Measurements from ENCODE around the gene MKX.

Gene MKX

DNA sequence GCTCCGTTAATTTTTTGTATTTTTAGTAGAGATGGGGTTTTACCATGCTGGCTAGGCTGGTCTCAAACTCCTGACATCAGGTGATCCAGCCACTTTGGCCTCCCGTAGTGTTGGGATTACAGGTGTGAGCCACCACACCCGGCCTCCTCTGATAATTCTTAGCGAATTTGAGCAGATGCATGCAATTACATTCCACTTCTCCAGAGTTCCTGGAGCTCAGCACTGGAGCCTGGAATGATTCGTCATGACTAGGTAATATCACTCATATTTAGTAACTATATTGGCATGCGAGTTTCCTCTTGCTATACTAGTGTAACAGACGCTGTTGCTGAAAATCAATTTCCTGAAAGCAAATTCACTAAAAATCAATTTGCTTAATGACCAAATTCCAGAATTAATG lies 86.8 kb downstream of the MKX start:
- DNase-seq (ENCODE audit: low spot score in 2 of 2), result no peak
- Mint-ChIP-seq H3K4me3 (no peak overlapping the region), H3K27me3 (peaks cover 68% of the 10 kb centered on the region), H3K9me3 (no peaks in the 10 kb centered on the region), H3K4me1 (no peaks in the 10 kb centered on the region), H3K36me3 (ENCODE audit: insufficient read depth) (peaks cover 14% of the 10 kb centered on the region), H3K27ac (ENCODE audit: low read depth) (no peak overlapping the region)
- no peak for ATAC-seq (replicated peaks; ENCODE audit: extremely low read depth, poor library complexity, severe bottlenecking)

- DNase-seq (ENCODE audit: low spot score in 2 of 2) (no peak), ATAC-seq (replicated peaks; ENCODE audit: extremely low read depth, poor library complexity, severe bottlenecking) (no peak)
- H3K27me3 Mint-ChIP-seq, result peaks cover 45% of the 10 kb centered on the region
- H3K4me3 Mint-ChIP-seq, result no peak overlapping the region
- peak overlapping the region; percentile 85 for H3K27ac Mint-ChIP-seq (ENCODE audit: low read depth)
- H3K4me1 Mint-ChIP-seq, result peaks cover 8% of the 10 kb centered on the region
- H3K36me3 Mint-ChIP-seq (ENCODE audit: insufficient read depth), result peaks cover 14% of the 10 kb centered on the region
- H3K9me3 Mint-ChIP-seq, result no peaks in the 10 kb centered on the region
Measured at GRCh38 chr10:27655296-27655695, 90.3 kb downstream of the MKX start.

DNA sequence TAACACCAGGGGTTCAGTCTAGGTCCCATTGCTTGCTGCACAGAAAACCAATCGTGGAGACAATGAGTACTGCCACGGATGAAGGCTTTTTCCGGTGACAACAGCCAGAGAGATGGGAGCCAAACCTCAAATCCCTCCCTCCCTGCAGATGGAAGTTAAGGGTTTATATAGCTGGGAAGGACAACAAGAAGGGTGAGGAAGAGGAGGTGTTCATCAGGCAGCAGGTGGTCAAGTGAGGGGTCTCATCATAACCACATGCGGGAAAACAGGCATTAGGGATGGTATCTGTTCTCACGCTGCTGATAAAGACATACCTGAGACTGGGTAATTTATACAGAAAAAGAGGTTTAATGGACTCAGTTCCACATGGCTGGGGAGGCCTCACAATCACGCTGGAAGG lies 91.3 kb downstream of the MKX start:
- Mint-ChIP-seq H3K27me3 (peaks cover 45% of the 10 kb centered on the region), H3K27ac (ENCODE audit: low read depth) (no peak overlapping the region), H3K36me3 (ENCODE audit: insufficient read depth) (peaks cover 14% of the 10 kb centered on the region), H3K9me3 (no peaks in the 10 kb centered on the region), H3K4me1 (peaks cover 8% of the 10 kb centered on the region), H3K4me3 (no peak overlapping the region)
- ATAC-seq (replicated peaks; ENCODE audit: extremely low read depth, poor library complexity, severe bottlenecking) (no peak), DNase-seq (ENCODE audit: low spot score in 2 of 2) (no peak)

DNA sequence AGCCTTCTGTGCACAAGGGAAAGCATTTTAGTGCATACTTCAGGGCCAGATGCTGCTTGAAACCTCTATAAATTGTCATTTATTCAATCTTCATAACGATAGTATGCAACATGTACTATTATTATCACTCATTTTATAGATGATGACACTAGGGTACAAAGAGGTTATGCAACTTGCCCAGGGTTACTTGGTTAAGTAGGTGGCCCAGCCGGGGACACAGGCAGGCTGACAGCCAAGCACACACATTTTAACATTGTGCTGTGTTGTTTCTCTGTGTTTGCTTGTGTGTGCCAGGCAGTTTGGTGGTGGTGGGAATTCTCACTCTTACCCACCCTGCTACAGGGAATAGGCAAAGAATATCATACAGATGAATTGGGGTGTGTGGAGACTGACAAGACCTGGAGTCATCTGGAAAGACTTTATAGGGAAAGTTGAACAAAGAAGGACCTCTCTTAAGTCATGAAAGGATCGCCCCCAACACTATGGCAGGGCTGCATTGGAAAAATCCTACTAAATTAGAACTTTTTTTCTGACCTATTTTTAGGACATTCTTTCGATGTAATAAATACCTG lies 98.9 kb downstream of the MKX start:
- Mint-ChIP-seq H3K36me3 (ENCODE audit: insufficient read depth) (no peaks in the 10 kb centered on the region), H3K9me3 (peaks cover 5% of the 10 kb centered on the region), H3K4me3 (no peak overlapping the region), H3K4me1 (no peaks in the 10 kb centered on the region), H3K27ac (ENCODE audit: low read depth) (no peak overlapping the region), H3K27me3 (peaks cover 56% of the 10 kb centered on the region)
- ATAC-seq (replicated peaks; ENCODE audit: extremely low read depth, poor library complexity, severe bottlenecking) (no peak), DNase-seq (ENCODE audit: low spot score in 2 of 2) (no peak)

GRCh38 chr10:27646194-27646593 lies 99.4 kb downstream of the MKX start:
- Mint-ChIP-seq H3K9me3 (peaks cover 5% of the 10 kb centered on the region), H3K36me3 (ENCODE audit: insufficient read depth) (no peaks in the 10 kb centered on the region), H3K27ac (ENCODE audit: low read depth) (no peak overlapping the region), H3K4me1 (no peaks in the 10 kb centered on the region), H3K27me3 (peaks cover 56% of the 10 kb centered on the region), H3K4me3 (no peak overlapping the region)
- no peak for DNase-seq (ENCODE audit: low spot score in 2 of 2)
- ATAC-seq (replicated peaks; ENCODE audit: extremely low read depth, poor library complexity, severe bottlenecking), result no peak

DNA sequence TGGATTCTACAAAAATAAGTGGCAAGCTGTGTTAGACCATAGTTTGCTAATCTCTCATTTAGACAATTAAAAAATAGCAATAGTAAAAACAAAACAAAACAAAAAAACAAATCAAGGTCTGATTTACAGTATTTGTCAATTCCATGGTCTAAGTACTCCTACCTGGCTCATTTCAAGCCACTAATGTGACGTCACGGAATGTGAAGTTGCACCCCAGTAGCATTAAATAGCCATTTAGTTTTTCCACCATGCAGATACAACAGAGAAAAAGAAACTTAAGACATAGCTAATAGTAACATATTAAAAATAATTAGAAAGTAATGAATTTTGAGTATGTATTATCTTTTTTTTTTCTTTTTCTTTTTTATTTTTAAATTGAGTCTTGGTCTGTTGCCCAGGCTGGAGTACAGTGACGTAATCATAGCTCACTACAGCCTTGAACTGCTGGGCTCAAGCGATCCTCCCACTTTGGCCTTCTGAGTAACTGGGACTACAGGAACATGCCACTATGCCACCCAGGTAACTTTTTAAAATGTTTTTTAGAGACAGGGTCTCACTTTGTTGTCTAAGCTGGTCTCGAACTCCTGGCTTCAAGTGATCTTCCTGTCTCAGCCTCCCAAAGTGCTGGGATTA lies 101.2 kb downstream of the MKX start:
- Mint-ChIP-seq H3K27ac (ENCODE audit: low read depth) (no peak overlapping the region), H3K9me3 (peaks cover 5% of the 10 kb centered on the region), H3K36me3 (ENCODE audit: insufficient read depth) (no peaks in the 10 kb centered on the region), H3K4me1 (no peaks in the 10 kb centered on the region), H3K27me3 (peaks cover 44% of the 10 kb centered on the region), H3K4me3 (no peak overlapping the region)
- no peak for ATAC-seq (replicated peaks; ENCODE audit: extremely low read depth, poor library complexity, severe bottlenecking)
- DNase-seq (ENCODE audit: low spot score in 2 of 2), result no peak

DNA sequence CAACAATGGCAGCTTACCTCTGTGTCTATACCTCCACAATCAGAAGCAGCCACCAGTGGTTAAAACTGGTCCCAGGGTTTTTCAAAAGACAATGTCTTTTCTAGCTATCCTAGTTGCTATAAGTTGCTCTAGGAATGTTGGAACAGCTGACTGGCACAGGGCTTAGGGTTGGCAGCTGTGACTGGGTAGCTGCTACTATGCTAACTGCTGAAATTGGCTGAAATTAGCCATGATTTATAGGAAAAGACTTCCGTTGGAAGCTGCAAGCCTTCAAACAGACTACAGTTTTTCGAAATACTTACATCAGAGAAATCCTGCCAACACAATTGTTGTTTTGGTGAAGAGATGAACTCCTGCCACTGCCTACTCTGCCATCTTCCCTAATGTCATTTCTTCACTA lies 102.3 kb downstream of the MKX start:
- peaks cover 5% of the 10 kb centered on the region for H3K9me3 Mint-ChIP-seq
- H3K27me3 Mint-ChIP-seq, result peaks cover 32% of the 10 kb centered on the region
- no peak overlapping the region for H3K4me3 Mint-ChIP-seq
- ATAC-seq (replicated peaks; ENCODE audit: extremely low read depth, poor library complexity, severe bottlenecking) (no peak), DNase-seq (ENCODE audit: low spot score in 2 of 2) (no peak)
- H3K27ac Mint-ChIP-seq (ENCODE audit: low read depth), result no peak overlapping the region
- no peaks in the 10 kb centered on the region for H3K36me3 Mint-ChIP-seq (ENCODE audit: insufficient read depth)
- H3K4me1 Mint-ChIP-seq, result no peaks in the 10 kb centered on the region

DNA sequence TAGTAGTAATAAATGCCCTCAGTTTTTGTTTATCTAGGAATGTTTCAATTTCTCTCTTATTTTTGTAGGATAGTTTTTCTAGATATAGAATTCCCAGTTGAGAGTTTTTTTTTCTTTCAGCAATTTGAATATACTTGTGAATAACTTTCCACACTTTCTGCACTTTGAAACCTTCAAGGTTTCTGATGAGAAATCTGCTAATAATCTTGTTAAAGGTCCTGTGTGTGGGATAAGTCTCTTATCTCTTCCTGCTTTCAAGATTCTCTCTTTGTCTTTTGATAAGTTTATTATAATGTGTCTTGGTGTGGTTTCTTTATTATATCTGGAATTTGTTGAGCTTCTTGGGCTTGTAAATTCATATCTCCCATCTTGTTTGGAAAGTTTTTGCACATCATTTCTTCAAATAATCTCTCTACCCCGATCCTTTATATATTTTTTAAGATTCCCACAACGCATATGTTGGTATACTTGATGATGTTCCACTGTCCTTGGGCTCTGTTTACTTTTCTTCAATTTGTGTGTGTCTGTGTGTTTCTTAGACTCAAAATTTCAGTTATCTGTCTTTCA lies 103.5 kb downstream of the MKX start:
- H3K9me3 Mint-ChIP-seq, result peaks cover 5% of the 10 kb centered on the region
- peaks cover 21% of the 10 kb centered on the region for H3K27me3 Mint-ChIP-seq
- DNase-seq (ENCODE audit: low spot score in 2 of 2), result no peak
- no peaks in the 10 kb centered on the region for H3K4me1 Mint-ChIP-seq
- no peak overlapping the region for H3K4me3 Mint-ChIP-seq
- no peaks in the 10 kb centered on the region for H3K36me3 Mint-ChIP-seq (ENCODE audit: insufficient read depth)
- ATAC-seq (replicated peaks; ENCODE audit: extremely low read depth, poor library complexity, severe bottlenecking), result no peak
- no peak overlapping the region for H3K27ac Mint-ChIP-seq (ENCODE audit: low read depth)

GRCh38 chr10:27638071-27638750 lies 107.4 kb downstream of the MKX start:
- Mint-ChIP-seq H3K4me1 (no peaks in the 10 kb centered on the region), H3K9me3 (peaks cover 5% of the 10 kb centered on the region), H3K4me3 (no peak overlapping the region), H3K27me3 (no peaks in the 10 kb centered on the region), H3K36me3 (ENCODE audit: insufficient read depth) (no peaks in the 10 kb centered on the region), H3K27ac (ENCODE audit: low read depth) (no peak overlapping the region)
- DNase-seq (ENCODE audit: low spot score in 2 of 2) (no peak), ATAC-seq (replicated peaks; ENCODE audit: extremely low read depth, poor library complexity, severe bottlenecking) (no peak)

DNA sequence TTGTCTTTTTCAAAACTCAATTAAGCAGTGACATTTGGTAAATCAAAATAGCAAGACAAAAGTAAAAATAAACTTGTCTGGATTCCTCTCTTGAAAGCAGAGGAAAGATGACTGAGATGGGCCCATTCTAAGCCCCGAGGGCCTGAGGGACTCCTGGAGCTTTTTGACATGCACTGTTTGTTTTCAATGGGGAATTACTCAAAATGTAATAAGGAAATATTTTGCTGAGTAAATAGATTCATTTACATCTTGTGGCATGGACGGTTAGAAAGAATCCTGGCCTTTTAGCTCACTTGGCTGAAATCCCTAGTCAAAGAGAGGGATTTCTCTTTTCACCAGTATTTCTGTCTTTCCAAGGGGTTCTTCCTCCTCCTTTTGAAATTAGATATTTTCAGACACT lies 108.0 kb downstream of the MKX start:
- peaks cover 5% of the 10 kb centered on the region for H3K9me3 Mint-ChIP-seq
- H3K4me1 Mint-ChIP-seq, result no peaks in the 10 kb centered on the region
- H3K4me3 Mint-ChIP-seq, result no peak overlapping the region
- DNase-seq (ENCODE audit: low spot score in 2 of 2), result no peak
- H3K27me3 Mint-ChIP-seq, result no peaks in the 10 kb centered on the region
- ATAC-seq (replicated peaks; ENCODE audit: extremely low read depth, poor library complexity, severe bottlenecking), result no peak
- H3K36me3 Mint-ChIP-seq (ENCODE audit: insufficient read depth), result no peaks in the 10 kb centered on the region
- H3K27ac Mint-ChIP-seq (ENCODE audit: low read depth), result no peak overlapping the region

- H3K4me3 Mint-ChIP-seq, result no peak overlapping the region
- H3K27me3 Mint-ChIP-seq, result no peaks in the 10 kb centered on the region
- H3K9me3 Mint-ChIP-seq, result no peaks in the 10 kb centered on the region
- no peaks in the 10 kb centered on the region for H3K36me3 Mint-ChIP-seq (ENCODE audit: insufficient read depth)
- H3K27ac Mint-ChIP-seq (ENCODE audit: low read depth), result no peak overlapping the region
- DNase-seq (ENCODE audit: low spot score in 2 of 2) (no peak), ATAC-seq (replicated peaks; ENCODE audit: extremely low read depth, poor library complexity, severe bottlenecking) (no peak)
- H3K4me1 Mint-ChIP-seq, result no peaks in the 10 kb centered on the region
Measured at GRCh38 chr10:27636816-27637215, 108.8 kb downstream of the MKX start.

DNA sequence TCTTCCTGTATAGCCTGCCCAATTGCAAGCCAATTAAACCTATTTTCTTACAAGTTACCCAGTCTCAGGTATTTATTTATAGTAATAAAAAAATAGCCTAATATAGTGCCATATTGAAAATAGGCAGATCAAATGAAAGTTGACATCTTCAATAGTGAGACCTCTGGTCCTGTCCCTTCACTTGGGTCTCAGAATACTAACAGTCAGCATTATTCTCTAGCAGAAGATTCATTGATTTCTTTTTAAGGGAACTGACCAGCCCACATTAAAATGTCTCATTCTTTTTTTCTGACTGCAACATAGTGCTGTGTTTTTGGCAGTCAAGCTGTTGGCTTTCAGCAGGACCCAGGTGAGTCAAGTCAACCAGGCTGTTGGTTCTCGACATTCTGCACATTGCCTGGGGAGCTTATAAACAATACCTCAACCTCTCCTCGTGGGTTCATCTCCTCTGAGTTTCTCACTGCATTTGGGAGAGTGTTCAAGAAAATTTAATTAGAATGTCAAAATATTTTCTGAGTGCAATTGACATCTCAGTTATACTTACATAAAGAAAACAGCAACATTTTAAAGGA lies 109.8 kb downstream of the MKX start:
- Mint-ChIP-seq H3K36me3 (ENCODE audit: insufficient read depth) (no peaks in the 10 kb centered on the region), H3K27me3 (no peaks in the 10 kb centered on the region), H3K9me3 (no peaks in the 10 kb centered on the region), H3K4me1 (no peaks in the 10 kb centered on the region), H3K4me3 (no peak overlapping the region), H3K27ac (ENCODE audit: low read depth) (no peak overlapping the region)
- DNase-seq (ENCODE audit: low spot score in 2 of 2) (no peak), ATAC-seq (replicated peaks; ENCODE audit: extremely low read depth, poor library complexity, severe bottlenecking) (no peak)

DNA sequence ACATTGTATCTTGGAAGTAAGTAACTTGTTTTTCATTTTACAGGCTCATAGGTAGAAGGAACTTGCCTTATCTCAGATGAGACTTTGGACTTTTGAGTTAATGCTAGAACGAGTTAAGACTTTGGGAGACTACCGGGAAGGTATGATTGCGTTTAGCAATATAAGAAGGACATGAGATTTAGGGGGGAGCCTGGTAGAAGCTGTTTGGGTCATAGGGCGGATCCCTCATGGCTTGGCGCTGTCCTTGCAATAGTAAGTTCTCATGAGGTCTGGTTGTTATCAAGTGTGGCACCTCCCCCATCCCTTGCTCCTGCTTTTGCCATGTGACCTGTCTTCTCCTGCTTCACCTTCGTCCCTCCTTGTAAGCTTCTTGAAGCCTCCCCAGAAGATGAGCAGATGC lies 110.3 kb downstream of the MKX start:
- H3K27ac Mint-ChIP-seq (ENCODE audit: low read depth), result no peak overlapping the region
- ATAC-seq (replicated peaks; ENCODE audit: extremely low read depth, poor library complexity, severe bottlenecking), result no peak
- DNase-seq (ENCODE audit: low spot score in 2 of 2), result no peak
- no peaks in the 10 kb centered on the region for H3K36me3 Mint-ChIP-seq (ENCODE audit: insufficient read depth)
- no peaks in the 10 kb centered on the region for H3K4me1 Mint-ChIP-seq
- no peaks in the 10 kb centered on the region for H3K27me3 Mint-ChIP-seq
- no peak overlapping the region for H3K4me3 Mint-ChIP-seq
- no peaks in the 10 kb centered on the region for H3K9me3 Mint-ChIP-seq
